GM18507 (cell line): ENCODE results near the gene CNGA3.
"Not testable (repeated sequence)": the region's sequence is repeated elsewhere in the genome, so short reads cannot be mapped to it uniquely, and the experiment has no call there.

Source experiments
- DNase-seq: peaks from one replicate; pipeline ENCODE4 v3.0.0; 2011; ENCODE audit warnings: low read depth; ENCODE audit not compliant: insufficient read length; ENCODE audit errors: extremely low spot score
- FAIRE-seq: peaks from 2 replicates; lab custom pipeline; 2011; peaks lifted over from hg19 to GRCh38; lab: Jason Lieb, UNC

CNGA3 gene

GRCh38 chr2:98320171-98320570 is 26.1 kb upstream of the CNGA3 start:
- not testable (repeated sequence) for DNase-seq

GRCh38 chr2:98324181-98324580 is 22.1 kb upstream of the CNGA3 start:
- DNase-seq, result no peak
- no peak for FAIRE-seq

More at GRCh38 chr2:98320171-98320570, 26.1 kb upstream of the CNGA3 start:
- not testable (repeated sequence) for FAIRE-seq

GRCh38 chr2:98327776-98328175 is 18.5 kb upstream of the CNGA3 start:
- DNase-seq, result no peak
- no peak for FAIRE-seq

DNA sequence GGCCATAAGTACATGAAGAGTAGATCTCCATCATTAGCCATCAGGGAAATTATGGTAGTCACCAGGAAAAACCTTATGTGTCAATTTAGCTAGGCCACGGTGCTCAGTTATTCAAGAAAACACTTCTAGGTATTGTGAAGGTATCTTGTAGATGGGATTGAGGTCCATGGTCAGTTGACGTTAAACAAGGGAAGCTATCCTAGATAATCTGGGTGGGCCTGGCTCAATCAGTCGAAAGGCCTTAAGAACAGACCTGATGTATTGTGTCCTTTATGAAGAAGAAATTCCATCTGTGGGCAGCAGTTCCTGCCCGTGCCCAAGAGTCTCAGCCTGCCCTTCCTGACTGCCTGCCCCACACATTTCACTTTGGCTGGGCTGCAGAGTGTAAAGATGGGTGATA is 16.7 kb upstream of the CNGA3 start:
- FAIRE-seq (no peak), DNase-seq (no peak)

- DNase-seq (no peak), FAIRE-seq (no peak)
Measured at GRCh38 chr2:98332989-98333388, 13.3 kb upstream of the CNGA3 start.

GRCh38 chr2:98333922-98334321 is 12.3 kb upstream of the CNGA3 start:
- no peak for DNase-seq
- FAIRE-seq, result no peak

- FAIRE-seq, result no peak
- DNase-seq, result no peak
Measured at GRCh38 chr2:98334439-98335078, 11.7 kb upstream of the CNGA3 start.

DNA sequence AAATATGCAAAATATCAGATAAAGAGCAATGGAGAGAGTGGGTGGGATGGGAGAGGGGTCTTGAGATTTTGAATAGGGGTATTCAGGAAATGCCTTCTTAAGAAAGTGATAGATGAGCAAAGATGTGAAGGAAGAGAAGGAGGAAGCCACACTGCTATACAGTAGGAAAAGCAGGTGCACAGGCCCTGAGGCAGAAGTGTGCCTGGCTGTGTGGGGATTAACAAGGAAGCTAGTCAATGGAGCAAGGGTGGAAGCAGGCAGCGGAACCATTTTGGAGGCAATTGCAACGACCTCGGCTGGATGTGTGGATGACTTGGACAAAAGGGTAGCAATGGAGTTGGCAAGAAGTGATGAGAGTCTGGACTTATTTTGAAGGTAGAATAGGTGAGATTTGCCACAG is 11.0 kb upstream of the CNGA3 start:
- no peak for DNase-seq
- FAIRE-seq, result no peak

DNA sequence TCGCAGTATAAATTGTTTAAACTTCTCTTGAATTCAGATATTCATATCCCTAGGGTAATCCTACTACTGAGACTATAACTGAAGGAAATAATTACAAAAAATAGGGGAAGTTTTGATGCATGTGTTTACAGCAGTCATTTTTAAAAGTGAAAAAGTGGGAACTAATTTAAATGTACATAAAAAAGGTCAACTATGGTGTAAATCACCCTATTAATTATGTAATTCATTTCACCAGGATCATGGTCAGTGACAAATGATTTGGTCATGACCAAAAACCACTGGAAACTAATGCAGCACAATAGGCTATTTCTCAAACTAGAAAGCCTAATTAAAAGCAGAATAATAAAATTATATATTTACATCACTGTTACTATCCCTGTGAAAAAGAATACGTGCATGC is 5.0 kb upstream of the CNGA3 start:
- no peak for FAIRE-seq

GRCh38 chr2:98343285-98343684 is 3.0 kb upstream of the CNGA3 start:
- DNase-seq, result no peak
- FAIRE-seq, result no peak

More for the DNA sequence above, 5.0 kb upstream of the CNGA3 start:
- DNase-seq, result no peak

DNA sequence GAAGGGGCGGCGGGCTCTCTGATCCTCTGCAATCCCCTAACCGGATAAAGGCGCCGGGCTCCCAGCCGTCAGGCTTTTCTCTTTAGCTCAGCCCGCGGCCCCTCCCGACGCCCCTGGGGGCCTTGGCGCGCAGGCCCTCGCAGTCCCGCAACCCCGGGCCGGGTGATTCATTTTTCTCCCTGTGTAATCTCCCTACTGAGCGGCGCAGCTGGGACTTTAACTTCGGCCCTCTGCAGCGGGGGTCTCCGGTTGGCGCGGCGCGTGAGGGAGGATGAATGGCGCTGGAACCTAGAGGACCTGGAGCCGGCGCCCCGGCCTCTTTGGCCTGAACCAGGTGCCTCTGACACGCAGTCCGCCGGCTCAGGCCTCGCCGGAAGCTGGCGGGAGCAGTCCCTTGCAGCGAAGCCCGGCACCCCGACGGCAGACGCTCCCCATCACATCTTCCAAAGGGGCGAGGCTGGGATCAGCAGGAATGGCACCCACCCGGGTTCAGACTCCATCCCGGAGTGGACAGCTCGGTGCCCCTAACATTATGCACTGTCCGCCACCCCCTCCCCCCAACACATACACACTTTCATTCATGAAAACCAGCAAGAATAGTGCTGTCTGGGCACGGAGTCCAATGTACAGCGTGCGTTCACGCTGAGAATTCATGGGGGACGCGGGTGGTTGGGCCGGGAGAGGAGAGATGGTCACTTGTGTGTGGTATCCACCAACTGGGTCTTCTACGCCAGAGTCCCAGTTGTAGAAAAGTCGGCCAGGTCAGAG is 1.2 kb downstream of the CNGA3 start:
- FAIRE-seq, result no peak
- DNase-seq, result no peak

DNA sequence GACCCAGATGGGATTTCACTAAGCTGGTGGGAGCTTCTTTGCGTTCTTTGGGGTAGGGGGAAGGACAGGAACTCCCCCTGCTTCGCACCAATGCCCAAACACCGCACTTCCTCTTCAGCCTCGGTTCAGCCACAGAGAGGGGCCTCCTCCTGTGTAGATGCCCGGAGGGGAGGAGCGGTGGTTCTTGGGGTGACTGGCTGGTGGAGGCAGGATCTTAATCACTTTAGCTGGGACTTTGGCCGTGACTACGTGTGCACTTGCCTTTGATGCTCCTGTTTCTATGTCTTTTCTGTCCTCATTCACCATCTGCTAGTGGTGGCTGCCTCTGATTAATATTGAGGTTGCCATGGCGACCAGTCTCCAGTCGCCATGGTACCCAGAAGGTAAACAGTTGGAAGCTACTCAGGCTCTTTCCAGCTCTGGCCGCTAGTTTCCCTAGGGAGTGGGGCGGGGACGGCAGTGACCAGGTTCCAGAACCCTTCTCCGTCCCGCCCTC is 1.9 kb downstream of the CNGA3 start:
- FAIRE-seq, result no peak
- no peak for DNase-seq

GRCh38 chr2:98350411-98350810 is 4.2 kb downstream of the CNGA3 start:
- no peak for FAIRE-seq
- no peak for DNase-seq

DNA sequence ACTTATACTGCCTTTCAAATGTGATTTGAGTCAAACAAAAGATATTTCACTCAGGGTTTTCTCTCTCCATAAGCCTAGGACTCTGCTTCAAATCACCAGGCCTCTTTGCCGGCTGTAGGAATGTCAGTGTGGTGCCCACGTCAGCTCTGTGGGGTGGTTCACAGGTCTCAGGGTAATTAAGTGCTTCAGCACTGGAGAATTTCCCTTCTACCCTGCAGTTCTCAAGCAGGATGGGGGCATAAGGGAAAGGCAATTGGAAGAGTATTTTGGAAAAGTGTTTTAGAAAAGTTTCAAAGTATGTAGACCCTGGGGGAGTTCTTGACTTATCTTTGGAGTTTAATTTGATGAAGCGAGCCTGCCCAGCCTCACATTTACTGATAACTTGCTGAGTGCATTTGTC is 9.6 kb downstream of the CNGA3 start:
- DNase-seq, result no peak
- no peak for FAIRE-seq

- FAIRE-seq (no peak), DNase-seq (no peak)
Measured at GRCh38 chr2:98356729-98357128, 10.5 kb downstream of the CNGA3 start.

- DNase-seq (no peak), FAIRE-seq (no peak)
Measured at GRCh38 chr2:98357849-98358248, 11.6 kb downstream of the CNGA3 start.

GRCh38 chr2:98359986-98360385 is 13.7 kb downstream of the CNGA3 start:
- FAIRE-seq (no peak), DNase-seq (no peak)

- FAIRE-seq (no peak), DNase-seq (no peak)
Measured at GRCh38 chr2:98367721-98368120, 21.5 kb downstream of the CNGA3 start.

GRCh38 chr2:98369710-98370239 is 23.5 kb downstream of the CNGA3 start:
- no peak for FAIRE-seq

GRCh38 chr2:98372121-98372520 is 25.9 kb downstream of the CNGA3 start:
- FAIRE-seq, result no peak
- no peak for DNase-seq

More at GRCh38 chr2:98369710-98370239, 23.5 kb downstream of the CNGA3 start:
- no peak for DNase-seq

DNA sequence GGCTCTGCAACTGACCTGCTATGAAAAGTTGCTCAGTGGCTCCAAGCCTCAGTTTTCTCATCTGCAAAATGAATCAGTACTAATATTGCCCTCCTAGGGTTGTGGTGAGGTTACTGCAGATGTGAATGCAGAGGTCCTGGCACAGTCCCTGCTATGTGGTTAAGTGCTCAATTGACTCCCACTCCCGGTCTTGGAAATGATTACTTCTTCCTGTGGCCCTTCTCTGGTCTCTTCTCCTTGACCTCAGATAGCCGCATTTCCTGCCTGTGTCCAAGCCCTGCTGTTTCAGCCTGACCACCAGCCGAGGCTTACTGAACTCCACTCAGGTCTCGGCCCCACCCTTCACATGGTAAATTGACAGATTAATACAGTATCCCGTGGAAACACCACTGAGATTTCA is 26.3 kb downstream of the CNGA3 start:
- no peak for DNase-seq
- no peak for FAIRE-seq
